Right lobe of liver (tissue), 6 donors: Measurements from ENCODE around the gene FOXN1. TPM values are rescaled to one million over a fixed set of nuclear protein-coding genes. Genes with fewer than 3 reads are reported as not detected.

Source experiments
- ATAC-seq, 4 donors: fragments of 200-7000 bp; cut with Tn5 transposase; one replicate each; pipeline ENCODE4 v1.9.1; 2020; ENCODE audit warnings: mild to moderate bottlenecking in 4 of 4, moderate library complexity in 4 of 4
- DNase-seq, 3 donors: peaks; one replicate each; pipeline ENCODE4 v3.0.0-alpha.2; 2020
- H3K27ac ChIP-seq, 3 donors: fragments of 200-600 bp; one replicate each; pipeline ENCODE4 v1.8.0; 2022
- H3K27me3 ChIP-seq, 2 donors: fragments of 200-600 bp; one replicate each; pipeline ENCODE4 v1.8.0; 2022
- H3K36me3 ChIP-seq, 4 donors: fragments of 200-600 bp; sonication (generic) in 1 of 4; one replicate each; pipeline versions ENCODE4 v1.5.1 to v1.8.0; 2017 to 2022; ENCODE audit warnings: control low read depth in 1 of 4
- H3K4me1 ChIP-seq, 4 donors: fragments of 200-600 bp; sonication (generic) in 1 of 4; one replicate each; pipeline versions ENCODE4 v1.5.1 to v1.8.0; 2017 to 2022; ENCODE audit warnings: control low read depth in 1 of 4
- H3K4me3 ChIP-seq, 3 donors: fragments of 200-600 bp; one replicate each; pipeline ENCODE4 v1.8.0; 2022
- H3K9me3 ChIP-seq, 4 donors: fragments of 200-600 bp; sonication (generic) in 1 of 4; one replicate each; pipeline versions ENCODE4 v1.5.1 to v1.8.0; 2017 to 2022; ENCODE audit warnings: control low read depth in 1 of 4
- CTCF ChIP-seq, 4 donors: fragments of 200-600 bp in 3 of 4; fragments of 450-650 bp in 1 of 4; IDR thresholded peaks; one replicate each; pipeline versions ENCODE4 v1.5.1 to v1.8.0; 2016 to 2022; ENCODE audit warnings: antibody characterized with exemption in 4 of 4, mild to moderate bottlenecking in 2 of 4
- POLR2A ChIP-seq: fragments of 450-650 bp; IDR thresholded peaks from one replicate; pipeline ENCODE4 v1.6.1; 2017; ENCODE audit warnings: antibody characterized with exemption, mild to moderate bottlenecking
- WGBS: methylation state at CpG from one replicate; pipeline ENCODE4 v1.1.6; 2018; ENCODE audit warnings: low coverage, low lambda C conversion rate; ENCODE audit not compliant: insufficient coverage; ENCODE audit errors: missing lambda C conversion rate; 5-methylcytosine and 5-hydroxymethylcytosine counted together
- intact Hi-C, 2 donors: fragments of 100-400 bp; cut with DNase I; formaldehyde crosslinking; loops; one replicate each; pipeline versions ENCODE4 v1.11.2 to v1.14.1; 2022
- total RNA-seq, 6 experiments: library from RNA; depleted of rRNA in 2 of 6; stranded (reverse); fragments of >200 nt in 2 of 6; fragmentation: NEBNext Ultra II Directional in 3 of 6; extraction: Animal tissue kit (Norgen Biotek cat#: 25700) in 3 of 6; gene quantifications; one replicate each; pipeline versions ENCODE4 v1.1.0 to v1.2.4, GENCODE V29; 2016 to 2023
- donor health status: DM: no; HTN: yes; CAD: no.
- donor health status: DM: no; HTN: no; CAD: no.
- donor health status: DM: no; HTN: no; CAD: no.
- donor health status: DM: no; HTN: yes; CAD: no.
- donor health status: DM: no; HTN: yes; CAD: no.

FOXN1 gene
- total RNA-seq, 6 experiments from 2014 or later = not detected

DNA sequence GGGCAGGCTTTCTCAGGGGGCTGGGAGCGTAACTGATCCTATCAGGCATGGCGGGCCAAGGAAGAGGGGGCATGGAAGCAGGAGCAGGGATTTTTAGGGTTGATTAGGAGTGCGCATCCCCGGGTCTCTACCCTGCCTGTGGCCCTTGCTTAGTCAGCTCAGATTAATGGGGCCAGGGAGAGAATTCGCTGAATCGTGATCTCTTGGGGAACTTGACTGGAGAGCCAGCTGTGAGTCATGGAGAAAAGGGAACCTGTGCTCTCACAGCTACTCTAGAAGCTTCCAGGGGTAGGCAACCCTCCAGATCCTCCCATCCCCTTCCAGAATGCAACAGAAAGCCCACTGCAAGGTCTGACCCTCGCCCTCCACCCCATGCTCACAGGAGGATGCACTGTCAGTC, 3.6 kb downstream of the FOXN1 start:
- H3K27me3 ChIP-seq = no peaks in the 10 kb centered on the region
- WGBS = 69% methylated on average over 5 of the region's 7 CpGs
- peak; percentile 10 to 70 (median 44) for ATAC-seq

GRCh38 chr17:28511858-28512461, 5.8 kb downstream of the FOXN1 start:
- intact Hi-C loops = no loop called here
- ATAC-seq = no peak
- no peaks in the 10 kb centered on the region for H3K9me3 ChIP-seq

More for the DNA sequence above, 3.6 kb downstream of the FOXN1 start:
- TF ChIP-seq POLR2A = no peak
- TF ChIP-seq CTCF (IDR thresholded peaks at IDR 0.05) = no peak
- Histone ChIP-seq H3K4me1 (no peaks in the 10 kb centered on the region), H3K4me3 (no peak overlapping the region), H3K9me3 (no peaks in the 10 kb centered on the region), H3K27ac (no peak overlapping the region), H3K36me3 (no peaks in the 10 kb centered on the region)
- no peak for DNase-seq
- intact Hi-C loops = no loop called here

GRCh38 chr17:28513476-28513875, 7.3 kb downstream of the FOXN1 start:
- H3K27ac ChIP-seq = no peak overlapping the region
- DNase-seq = no peak
- no peaks in the 10 kb centered on the region for H3K4me1 ChIP-seq
- ATAC-seq = no peak
- no peaks in the 10 kb centered on the region for H3K27me3 ChIP-seq
- no peak overlapping the region for H3K4me3 ChIP-seq
- no peaks in the 10 kb centered on the region for H3K36me3 ChIP-seq
- 66% methylated on average over 6 of the region's 7 CpGs for WGBS
- no peaks in the 10 kb centered on the region for H3K9me3 ChIP-seq
- intact Hi-C loops = no loop called here
- TF ChIP-seq POLR2A (no peak), CTCF (IDR thresholded peaks at IDR 0.05) (no peak)

More at GRCh38 chr17:28511858-28512461, 5.8 kb downstream of the FOXN1 start:
- H3K27ac ChIP-seq = no peak overlapping the region
- no peak for DNase-seq
- H3K4me1 ChIP-seq = no peaks in the 10 kb centered on the region
- WGBS = 83% methylated on average over 1 of the region's 3 CpGs
- TF ChIP-seq CTCF (IDR thresholded peaks at IDR 0.05) (no peak), POLR2A (no peak)
- H3K4me3 ChIP-seq = no peak overlapping the region
- no peaks in the 10 kb centered on the region for H3K36me3 ChIP-seq
- H3K27me3 ChIP-seq = no peaks in the 10 kb centered on the region

- ATAC-seq (no peak), DNase-seq (no peak)
- intact Hi-C loops = no loop called here
- H3K4me1 ChIP-seq = no peaks in the 10 kb centered on the region
- no peak overlapping the region for H3K4me3 ChIP-seq
- no peak for TF ChIP-seq POLR2A
- no peak for TF ChIP-seq CTCF (IDR thresholded peaks at IDR 0.05)
- 81% methylated on average over 7 of the region's 16 CpGs for WGBS
- no peak overlapping the region for H3K27ac ChIP-seq
- H3K9me3 ChIP-seq = no peaks in the 10 kb centered on the region
- no peaks in the 10 kb centered on the region for H3K27me3 ChIP-seq
- H3K36me3 ChIP-seq = no peaks in the 10 kb centered on the region
Observed at GRCh38 chr17:28514561-28515002, 8.4 kb downstream of the FOXN1 start.
